ENCODE measurements around the gene CHST14. TPM values are rescaled to one million over a fixed set of nuclear protein-coding genes. Genes with fewer than 3 reads are reported as not detected.

CHST14 gene
- polyA plus RNA-seq, 1 donor from 2014 or later: 0.71 TPM

DNA sequence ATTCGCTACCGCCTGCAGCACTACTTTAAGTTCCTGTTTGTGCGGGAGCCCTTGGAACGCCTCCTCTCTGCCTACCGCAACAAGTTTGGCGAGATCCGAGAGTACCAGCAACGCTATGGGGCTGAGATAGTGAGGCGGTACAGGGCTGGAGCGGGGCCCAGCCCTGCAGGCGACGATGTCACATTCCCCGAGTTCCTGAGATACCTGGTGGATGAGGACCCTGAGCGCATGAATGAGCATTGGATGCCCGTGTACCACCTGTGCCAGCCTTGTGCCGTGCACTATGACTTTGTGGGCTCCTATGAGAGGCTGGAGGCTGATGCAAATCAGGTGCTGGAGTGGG, 995 bp downstream of the CHST14 start:
- H2AFZ ChIP-seq (ENCODE audit: low read depth, low read length): no peak overlapping the region
- TF ChIP-seq, protein P1, sequence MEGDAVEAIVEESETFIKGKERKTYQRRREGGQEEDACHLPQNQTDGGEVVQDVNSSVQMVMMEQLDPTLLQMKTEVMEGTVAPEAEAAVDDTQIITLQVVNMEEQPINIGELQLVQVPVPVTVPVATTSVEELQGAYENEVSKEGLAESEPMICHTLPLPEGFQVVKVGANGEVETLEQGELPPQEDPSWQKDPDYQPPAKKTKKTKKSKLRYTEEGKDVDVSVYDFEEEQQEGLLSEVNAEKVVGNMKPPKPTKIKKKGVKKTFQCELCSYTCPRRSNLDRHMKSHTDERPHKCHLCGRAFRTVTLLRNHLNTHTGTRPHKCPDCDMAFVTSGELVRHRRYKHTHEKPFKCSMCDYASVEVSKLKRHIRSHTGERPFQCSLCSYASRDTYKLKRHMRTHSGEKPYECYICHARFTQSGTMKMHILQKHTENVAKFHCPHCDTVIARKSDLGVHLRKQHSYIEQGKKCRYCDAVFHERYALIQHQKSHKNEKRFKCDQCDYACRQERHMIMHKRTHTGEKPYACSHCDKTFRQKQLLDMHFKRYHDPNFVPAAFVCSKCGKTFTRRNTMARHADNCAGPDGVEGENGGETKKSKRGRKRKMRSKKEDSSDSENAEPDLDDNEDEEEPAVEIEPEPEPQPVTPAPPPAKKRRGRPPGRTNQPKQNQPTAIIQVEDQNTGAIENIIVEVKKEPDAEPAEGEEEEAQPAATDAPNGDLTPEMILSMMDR (IDR thresholded peaks at IDR 0.05; ENCODE audit: poor library complexity, severe bottlenecking): no peak
- no peak for TF ChIP-seq RAD21 (conservative IDR thresholded peaks at IDR 0.05)
- no peak for TF ChIP-seq TAF1 (IDR thresholded peaks at IDR 0.05; ENCODE audit: low read depth)
- TF ChIP-seq SMC3 (conservative IDR thresholded peaks at IDR 0.05; ENCODE audit: poor library complexity): no peak
- TF ChIP-seq, protein P2, sequence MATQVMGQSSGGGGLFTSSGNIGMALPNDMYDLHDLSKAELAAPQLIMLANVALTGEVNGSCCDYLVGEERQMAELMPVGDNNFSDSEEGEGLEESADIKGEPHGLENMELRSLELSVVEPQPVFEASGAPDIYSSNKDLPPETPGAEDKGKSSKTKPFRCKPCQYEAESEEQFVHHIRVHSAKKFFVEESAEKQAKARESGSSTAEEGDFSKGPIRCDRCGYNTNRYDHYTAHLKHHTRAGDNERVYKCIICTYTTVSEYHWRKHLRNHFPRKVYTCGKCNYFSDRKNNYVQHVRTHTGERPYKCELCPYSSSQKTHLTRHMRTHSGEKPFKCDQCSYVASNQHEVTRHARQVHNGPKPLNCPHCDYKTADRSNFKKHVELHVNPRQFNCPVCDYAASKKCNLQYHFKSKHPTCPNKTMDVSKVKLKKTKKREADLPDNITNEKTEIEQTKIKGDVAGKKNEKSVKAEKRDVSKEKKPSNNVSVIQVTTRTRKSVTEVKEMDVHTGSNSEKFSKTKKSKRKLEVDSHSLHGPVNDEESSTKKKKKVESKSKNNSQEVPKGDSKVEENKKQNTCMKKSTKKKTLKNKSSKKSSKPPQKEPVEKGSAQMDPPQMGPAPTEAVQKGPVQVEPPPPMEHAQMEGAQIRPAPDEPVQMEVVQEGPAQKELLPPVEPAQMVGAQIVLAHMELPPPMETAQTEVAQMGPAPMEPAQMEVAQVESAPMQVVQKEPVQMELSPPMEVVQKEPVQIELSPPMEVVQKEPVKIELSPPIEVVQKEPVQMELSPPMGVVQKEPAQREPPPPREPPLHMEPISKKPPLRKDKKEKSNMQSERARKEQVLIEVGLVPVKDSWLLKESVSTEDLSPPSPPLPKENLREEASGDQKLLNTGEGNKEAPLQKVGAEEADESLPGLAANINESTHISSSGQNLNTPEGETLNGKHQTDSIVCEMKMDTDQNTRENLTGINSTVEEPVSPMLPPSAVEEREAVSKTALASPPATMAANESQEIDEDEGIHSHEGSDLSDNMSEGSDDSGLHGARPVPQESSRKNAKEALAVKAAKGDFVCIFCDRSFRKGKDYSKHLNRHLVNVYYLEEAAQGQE (IDR thresholded peaks at IDR 0.05; ENCODE audit: borderline replicate concordance): no peak
- TF ChIP-seq EP300 (conservative IDR thresholded peaks at IDR 0.05; ENCODE audit: poor library complexity, severe bottlenecking): no peak
- TF ChIP-seq POLR2AphosphoS5 (IDR thresholded peaks at IDR 0.05): no peak
- TF ChIP-seq MXI1 (conservative IDR thresholded peaks at IDR 0.05; ENCODE audit: poor library complexity, severe bottlenecking): no peak
- TF ChIP-seq EZH2 (IDR thresholded peaks at IDR 0.05; ENCODE audit: borderline replicate concordance, insufficient read depth, low read length, poor library complexity, severe bottlenecking): no peak
- H3K4me3 ChIP-seq (ENCODE audit: low read length): peak overlapping the region; percentile 43
- peaks cover 8% of the 10 kb centered on the region for H3K27me3 ChIP-seq (ENCODE audit: insufficient read depth, low read depth, low read length)
- no peak overlapping the region for H3K4me2 ChIP-seq (ENCODE audit: low read length)
- H3K9me2 ChIP-seq (ENCODE audit: insufficient read depth, low read length): no peaks in the 10 kb centered on the region
- no peaks in the 10 kb centered on the region for H4K20me1 ChIP-seq (ENCODE audit: insufficient read depth)
- no peaks in the 10 kb centered on the region for H3K36me3 ChIP-seq (ENCODE audit: insufficient read depth, low read length)
- H3K27ac ChIP-seq (ENCODE audit: low read length): no peak overlapping the region
- H3K79me2 ChIP-seq (replicated peaks; ENCODE audit: insufficient read depth, low read length): no peaks in the 10 kb centered on the region
- no peaks in the 10 kb centered on the region for H3K9me3 ChIP-seq (ENCODE audit: low read length)
- no peaks in the 10 kb centered on the region for H3F3A ChIP-seq (ENCODE audit: insufficient read depth, low read length, poor library complexity, severe bottlenecking)
- no peak overlapping the region for H3K9ac ChIP-seq (ENCODE audit: low read length)

DNA sequence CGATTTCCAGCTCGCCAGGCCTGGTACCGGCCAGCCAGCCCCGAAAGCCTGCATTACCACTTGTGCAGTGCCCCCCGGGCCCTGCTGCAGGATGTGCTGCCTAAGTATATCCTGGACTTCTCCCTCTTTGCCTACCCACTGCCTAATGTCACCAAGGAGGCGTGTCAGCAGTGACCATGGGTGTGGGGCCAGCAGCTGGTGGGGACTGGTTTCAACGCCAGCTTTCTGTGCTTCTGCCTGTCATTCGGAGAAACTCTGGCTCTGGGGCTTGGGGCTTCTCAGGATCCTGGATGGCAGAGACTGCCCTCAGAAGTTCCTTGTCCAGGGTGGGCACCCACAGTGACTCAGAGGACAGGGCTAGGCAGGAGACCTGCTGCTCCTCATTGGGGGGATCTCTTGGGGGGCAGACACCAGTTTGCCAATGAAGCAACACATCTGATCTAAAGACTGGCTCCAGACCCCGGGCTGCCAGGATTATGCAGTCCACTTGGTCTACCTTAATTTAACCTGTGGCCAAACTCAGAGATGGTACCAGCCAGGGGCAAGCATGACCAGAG, 1.5 kb downstream of the CHST14 start:
- Histone ChIP-seq H3K9me3 (ENCODE audit: low read length) (no peaks in the 10 kb centered on the region), H3F3A (ENCODE audit: insufficient read depth, low read length, poor library complexity, severe bottlenecking) (no peaks in the 10 kb centered on the region), H4K20me1 (ENCODE audit: insufficient read depth) (no peaks in the 10 kb centered on the region), H3K79me2 (replicated peaks; ENCODE audit: insufficient read depth, low read length) (no peaks in the 10 kb centered on the region), H3K36me3 (ENCODE audit: insufficient read depth, low read length) (no peaks in the 10 kb centered on the region), H2AFZ (ENCODE audit: low read depth, low read length) (no peak overlapping the region), H3K9ac (ENCODE audit: low read length) (no peak overlapping the region), H3K27me3 (ENCODE audit: insufficient read depth, low read depth, low read length) (peaks cover 8% of the 10 kb centered on the region), H3K4me2 (ENCODE audit: low read length) (no peak overlapping the region), H3K27ac (ENCODE audit: low read length) (no peak overlapping the region), H3K9me2 (ENCODE audit: insufficient read depth, low read length) (no peaks in the 10 kb centered on the region), H3K4me3 (ENCODE audit: low read length) (no peak overlapping the region)
- TF ChIP-seq MXI1 (conservative IDR thresholded peaks at IDR 0.05; ENCODE audit: poor library complexity, severe bottlenecking): no peak
- no peak for TF ChIP-seq RAD21 (conservative IDR thresholded peaks at IDR 0.05)
- no peak for TF ChIP-seq TAF1 (IDR thresholded peaks at IDR 0.05; ENCODE audit: low read depth)
- no peak for TF ChIP-seq EP300 (conservative IDR thresholded peaks at IDR 0.05; ENCODE audit: poor library complexity, severe bottlenecking)
- TF ChIP-seq, protein P1 (IDR thresholded peaks at IDR 0.05; ENCODE audit: poor library complexity, severe bottlenecking): no peak
- TF ChIP-seq EZH2 (IDR thresholded peaks at IDR 0.05; ENCODE audit: borderline replicate concordance, insufficient read depth, low read length, poor library complexity, severe bottlenecking): no peak
- TF ChIP-seq SMC3 (conservative IDR thresholded peaks at IDR 0.05; ENCODE audit: poor library complexity): no peak
- TF ChIP-seq, protein P2 (IDR thresholded peaks at IDR 0.05; ENCODE audit: borderline replicate concordance): no peak
- TF ChIP-seq POLR2AphosphoS5 (IDR thresholded peaks at IDR 0.05): no peak

Data from neural cell (in vitro differentiated cells).